Activated naive CD4-positive, alpha-beta T cell (primary cell): ENCODE results near the gene GLTP.
"Not testable (repeated sequence)": the region's sequence is repeated elsewhere in the genome, so short reads cannot be mapped to it uniquely, and the experiment has no call there.

Experiments
- DNase-seq, 4 experiments: peaks; one replicate each; lab custom pipeline; 2025; lab: John Stamatoyannopoulos, UW

Gene GLTP, protein sequence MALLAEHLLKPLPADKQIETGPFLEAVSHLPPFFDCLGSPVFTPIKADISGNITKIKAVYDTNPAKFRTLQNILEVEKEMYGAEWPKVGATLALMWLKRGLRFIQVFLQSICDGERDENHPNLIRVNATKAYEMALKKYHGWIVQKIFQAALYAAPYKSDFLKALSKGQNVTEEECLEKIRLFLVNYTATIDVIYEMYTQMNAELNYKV

DNA sequence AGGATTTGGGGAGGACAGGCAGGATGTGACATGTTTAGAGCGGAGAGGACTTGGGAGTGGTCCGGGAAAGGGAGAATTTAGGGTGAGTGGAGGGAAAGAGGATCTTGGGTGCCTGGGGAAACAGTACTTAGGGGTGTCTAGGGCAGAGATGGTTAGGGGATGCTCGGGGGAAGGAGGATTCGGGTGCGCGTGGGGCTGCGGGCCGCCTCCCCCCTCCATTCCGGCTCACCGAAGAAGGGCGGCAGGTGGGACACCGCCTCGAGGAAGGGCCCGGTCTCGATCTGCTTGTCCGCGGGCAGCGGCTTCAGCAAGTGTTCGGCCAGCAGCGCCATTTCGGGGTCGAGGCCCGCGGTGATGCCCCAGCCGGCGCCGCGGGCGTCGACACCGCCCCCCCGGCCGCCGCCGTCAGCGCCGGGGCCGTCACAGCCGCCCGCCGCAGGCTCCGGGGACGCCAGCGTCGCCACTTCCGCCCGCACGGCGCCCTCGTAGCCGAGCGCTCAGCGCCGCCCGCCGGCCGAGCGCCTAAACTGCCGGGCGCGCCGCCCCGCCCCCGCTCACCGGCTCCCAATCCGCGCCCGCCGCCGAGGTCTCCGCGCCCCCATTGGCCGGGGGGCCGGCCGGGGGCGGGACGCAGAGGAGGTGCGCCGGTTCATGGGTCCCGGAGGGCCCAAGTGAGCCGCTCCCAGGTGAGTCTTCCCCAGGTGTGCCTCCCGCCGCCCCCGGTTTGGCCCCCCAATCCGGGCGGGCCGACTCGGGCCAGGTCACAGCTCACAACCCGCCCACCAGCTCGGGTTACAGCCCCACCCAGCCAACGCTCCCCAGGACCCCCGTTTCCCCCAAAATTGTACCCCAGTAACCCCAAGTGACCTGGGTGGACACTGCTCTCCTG, at the start of gene GLTP:
TSS of gene GLTP (minus strand) at position 499 of the 889 bp plus-strand sequence. CDS start at position 332, 167 bp downstream.
- peak; percentile 66 to 91 (median 72) for DNase-seq

DNA sequence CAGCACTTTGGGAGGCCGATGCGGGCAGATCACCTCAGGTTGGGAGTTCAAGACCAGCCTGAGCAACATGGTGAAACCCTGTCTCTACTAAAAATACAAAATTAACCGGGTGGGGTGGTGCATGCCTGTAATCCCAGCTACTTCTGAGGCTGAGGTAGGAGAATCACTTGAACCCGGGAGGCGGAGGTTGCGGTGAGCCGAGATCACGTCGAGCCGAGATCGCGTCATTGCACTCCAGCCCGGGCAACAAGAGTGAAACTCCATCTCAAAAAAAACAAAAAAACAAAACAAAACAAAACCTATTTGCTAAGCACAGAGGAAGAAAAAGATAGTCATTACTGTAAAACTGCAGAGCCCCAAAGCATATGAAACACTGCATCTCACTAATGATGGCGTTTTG, 49.0 kb upstream of the GLTP start:
- not testable (repeated sequence) for DNase-seq

DNA sequence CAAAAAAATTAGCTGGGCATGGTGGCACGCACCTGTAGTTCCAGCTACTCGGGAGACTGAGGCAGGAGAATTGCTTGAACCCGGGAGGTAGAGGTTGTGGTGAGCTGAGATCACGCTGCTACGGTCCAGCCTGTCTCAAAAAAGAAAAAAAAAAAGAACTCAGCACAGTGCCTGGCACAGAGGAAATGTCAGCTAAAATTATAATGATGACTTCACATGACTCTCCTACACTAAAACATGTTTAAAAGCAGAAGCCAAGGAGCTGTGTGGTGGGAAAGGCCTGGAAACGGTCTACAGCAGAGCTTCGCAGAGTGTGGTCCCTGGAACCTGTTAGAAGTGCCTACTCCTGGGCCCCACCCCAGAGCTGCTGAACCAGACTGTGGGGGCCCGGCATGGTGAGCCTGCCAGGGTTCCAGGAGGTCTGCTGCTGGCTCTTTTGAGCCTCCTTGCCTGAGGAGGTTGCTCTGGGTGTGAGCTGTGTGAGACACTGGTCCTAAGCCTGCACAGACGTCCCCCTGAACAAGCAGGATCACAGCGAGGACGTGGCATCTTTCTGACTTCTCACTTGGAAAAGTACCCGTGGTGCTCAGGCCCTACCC, 47.8 kb upstream of the GLTP start:
- no peak for DNase-seq

DNA sequence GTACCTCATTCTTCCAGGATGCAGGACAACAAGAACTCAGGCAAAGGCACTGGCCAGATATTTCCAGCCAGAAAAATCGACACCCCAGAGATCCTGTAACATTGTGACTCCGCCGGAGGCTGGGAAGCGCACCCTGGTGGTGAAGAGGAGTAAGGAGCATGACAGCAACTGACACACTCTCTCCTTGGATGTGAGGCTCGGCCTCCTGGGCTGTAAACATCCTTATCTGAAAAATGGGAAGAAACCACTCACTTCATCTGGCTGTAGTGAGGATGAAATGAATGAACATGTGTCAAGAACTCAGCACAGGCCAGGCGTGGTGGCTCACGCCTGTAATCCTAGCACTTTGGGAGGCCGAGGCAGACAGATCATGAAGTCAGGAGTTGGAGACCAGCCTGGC, 47.3 kb upstream of the GLTP start:
- peak in 1 of 4 experiments; percentile 6 for DNase-seq

DNA sequence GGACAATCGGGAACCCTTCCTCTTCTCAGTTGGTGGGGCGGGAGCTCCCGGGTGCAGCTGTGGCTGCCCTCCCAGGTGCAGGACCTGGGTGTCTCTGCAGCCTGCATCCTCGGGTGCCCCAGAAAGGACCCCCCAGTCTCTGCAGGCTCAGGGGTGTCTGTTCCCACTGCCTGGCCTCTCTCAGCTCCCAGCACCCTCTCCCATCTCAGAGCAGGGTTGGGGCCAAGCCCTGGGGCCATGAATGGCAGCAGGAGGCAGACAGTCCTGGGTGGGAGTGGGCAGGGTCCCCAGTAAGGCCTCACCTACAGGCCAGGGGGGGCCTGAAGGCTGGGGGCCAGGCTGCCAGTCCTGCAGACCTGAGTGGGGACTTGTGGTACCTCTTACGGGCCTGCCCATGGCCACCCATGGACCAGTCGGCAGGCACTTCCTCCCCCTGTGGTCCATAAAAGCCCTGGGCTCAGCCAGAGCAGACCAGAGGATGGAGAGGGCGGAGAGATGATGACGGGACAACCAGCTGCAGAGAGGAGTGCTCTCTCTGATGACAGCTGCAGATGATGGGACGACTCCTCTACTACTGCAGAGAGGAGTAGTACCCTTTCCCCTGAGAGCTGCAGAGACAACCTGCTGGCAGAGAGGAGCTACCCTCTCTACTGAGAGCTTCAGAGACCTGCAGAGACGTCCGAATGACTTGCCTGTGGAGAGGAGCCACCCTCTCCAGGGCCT, 46.3 kb upstream of the GLTP start:
- no peak for DNase-seq

DNA sequence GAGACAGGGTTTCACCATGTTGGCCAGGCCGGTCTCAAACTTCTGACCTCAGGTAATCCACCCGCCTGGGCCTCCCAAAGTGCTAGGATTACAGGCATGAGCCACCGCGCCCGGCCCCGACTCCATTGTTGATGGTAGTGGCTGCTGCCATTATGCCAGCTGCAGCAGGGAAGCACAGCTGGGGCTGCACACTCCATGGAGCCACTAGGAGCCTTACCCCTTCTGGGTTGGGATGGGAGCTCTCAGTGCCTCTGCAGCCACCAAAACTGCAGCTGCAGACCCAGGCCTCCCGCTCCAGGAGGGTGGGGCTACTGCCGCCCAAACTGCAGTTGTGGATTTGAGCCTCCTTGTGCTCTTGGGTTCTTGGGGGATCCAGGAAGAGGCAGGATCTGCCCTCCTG, 45.7 kb upstream of the GLTP start:
- no peak for DNase-seq

DNA sequence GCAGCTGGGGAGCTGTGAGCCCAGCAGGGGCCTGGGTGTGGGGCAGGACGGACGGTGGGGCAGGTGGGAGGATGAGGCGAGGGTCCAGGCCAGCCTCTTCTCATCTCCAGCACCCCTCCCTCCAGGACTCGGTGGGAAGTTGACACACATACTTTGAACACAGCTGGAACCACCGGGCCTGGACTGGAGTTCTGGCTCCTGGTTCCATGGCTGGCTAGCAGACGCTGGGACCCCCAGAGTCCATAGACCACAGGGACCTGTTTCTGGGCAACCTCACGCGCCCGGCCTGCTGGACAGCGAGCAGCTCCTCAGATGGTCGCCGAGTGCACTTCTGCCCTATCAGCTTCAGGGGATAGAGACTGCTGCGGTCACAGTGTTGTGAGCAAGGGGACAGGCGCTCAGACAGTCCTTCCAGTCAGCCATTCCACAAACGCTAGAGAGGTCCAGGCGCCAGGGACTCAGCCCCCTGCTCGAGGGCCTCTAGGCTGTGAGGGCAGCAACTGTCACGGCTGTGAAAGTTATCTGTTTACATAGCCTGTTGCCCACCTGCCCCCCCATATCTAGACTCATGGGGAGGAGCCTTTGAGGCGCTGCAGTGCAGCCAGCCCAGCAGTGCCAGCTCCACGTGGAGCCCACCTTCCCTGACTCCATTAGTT, 45.0 kb upstream of the GLTP start:
- DNase-seq: no peak

DNA sequence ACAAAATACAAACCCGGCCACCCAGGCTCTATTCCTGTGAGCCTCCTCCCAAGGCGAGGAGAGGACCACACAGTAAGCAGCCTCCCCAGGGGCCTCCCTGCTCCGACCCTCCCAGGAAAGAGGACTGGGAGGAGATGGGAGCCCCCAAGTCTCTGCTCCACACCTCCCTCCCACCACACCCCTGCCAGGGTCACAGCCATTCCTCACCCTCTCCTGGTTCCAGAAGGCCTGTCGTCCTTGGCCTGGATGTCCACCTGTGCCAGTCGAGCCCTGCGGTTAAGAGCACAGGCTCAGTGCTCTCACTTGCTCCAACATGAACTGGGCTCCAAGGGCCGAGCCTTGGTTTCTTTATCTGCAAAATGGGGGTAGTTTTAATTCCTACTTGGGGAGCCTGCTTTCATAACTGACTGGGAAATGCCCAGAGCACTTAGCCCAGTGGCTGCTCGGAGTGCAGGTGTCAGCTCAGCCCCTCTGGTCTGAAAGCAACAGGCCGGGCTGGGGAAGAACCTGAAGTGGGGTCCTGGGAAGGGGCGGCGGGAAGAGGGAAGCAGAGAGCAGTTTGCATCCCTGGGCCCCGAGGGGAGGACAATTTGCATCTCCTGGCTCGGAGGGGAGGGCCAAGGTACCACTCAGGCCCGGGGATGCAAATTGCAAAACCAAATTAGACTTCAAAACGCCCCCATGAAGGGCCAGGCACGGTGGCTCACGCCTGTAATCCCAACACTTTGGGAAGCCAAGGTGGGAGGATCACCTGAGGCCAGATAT, 43.3 kb upstream of the GLTP start:
- no peak for DNase-seq

DNA sequence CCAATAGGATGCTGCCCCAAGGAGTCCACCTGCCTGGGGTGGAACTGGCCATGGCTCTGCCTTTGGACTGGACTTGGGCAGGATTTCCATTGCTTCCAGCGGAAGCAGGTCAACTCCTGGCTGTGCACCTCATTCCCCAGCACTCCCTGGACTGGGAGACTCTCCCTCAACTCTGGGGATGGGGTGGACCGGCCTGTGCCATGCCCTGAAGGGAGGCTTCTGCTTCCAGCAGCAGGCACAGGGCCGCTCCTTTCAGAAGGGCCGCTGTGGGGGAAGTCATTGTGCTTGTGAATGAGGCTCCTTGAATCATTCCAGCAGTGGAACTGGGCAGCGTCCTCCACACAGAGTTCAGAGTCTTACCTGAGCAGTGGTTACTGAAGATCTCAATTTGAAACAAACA, 42.7 kb upstream of the GLTP start:
- DNase-seq: no peak

DNA sequence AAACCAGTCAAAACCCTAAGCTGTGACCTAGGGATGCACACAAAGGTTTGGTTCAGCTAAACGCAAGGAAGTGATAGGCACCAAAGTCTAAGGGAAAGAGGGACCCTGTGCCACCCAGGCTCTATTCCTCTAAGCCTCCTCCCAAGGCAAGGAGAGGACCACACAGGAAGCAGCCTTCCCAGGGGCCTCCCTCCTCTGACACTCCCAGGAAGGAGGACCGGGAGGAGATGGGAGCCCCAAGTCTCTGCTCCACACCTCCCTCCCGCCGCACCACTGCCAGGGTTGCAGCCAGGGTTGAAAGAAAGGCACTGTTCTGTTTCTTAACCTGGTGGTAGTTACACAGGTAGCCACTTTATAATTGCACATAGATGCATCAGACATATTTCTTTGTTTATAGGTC, 41.6 kb upstream of the GLTP start:
- no peak for DNase-seq

DNA sequence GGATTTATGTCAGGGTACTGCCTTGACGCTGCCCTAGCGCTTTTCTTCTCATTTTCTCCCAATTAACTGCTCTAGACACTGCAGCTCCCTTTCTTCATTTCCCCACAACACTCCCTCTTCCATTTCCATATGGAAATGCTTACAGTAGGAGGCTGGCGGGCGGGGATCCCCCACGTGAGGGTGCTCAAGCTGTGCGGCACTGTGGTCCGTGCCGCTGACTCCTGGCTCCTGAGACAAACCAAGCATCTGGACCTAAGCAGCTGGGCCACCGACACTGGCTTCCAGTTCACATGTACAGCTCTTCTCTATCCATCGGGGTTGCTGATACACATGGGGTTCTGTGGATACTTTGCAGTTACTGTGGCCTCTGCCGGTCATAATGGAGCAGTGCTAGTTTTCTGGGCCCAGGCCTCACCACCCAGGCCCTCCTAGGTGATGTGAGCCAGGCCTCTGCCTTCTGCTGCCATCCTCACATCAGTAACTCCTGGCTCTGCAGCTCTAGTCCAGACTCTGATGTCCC, 40.0 kb upstream of the GLTP start:
- no peak for DNase-seq

DNA sequence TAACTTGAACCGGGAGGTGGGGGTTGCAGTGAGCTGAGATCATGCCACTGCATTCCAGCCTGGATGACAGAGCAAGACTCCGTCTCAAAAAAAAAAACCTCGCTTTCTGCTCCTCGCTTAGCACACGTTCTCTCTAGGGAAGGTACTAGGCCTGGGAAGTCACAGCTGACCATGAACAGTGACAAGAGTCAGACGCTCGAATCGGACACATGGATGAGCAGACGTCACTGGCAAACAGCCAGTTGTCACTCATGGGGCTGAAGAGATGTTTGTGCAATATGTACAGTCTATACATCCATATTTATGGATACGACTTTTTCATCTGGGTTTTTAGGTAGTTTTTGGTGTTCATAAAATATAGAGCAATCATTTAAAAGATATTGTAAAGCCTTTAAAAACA, 39.1 kb upstream of the GLTP start:
- DNase-seq: no peak

DNA sequence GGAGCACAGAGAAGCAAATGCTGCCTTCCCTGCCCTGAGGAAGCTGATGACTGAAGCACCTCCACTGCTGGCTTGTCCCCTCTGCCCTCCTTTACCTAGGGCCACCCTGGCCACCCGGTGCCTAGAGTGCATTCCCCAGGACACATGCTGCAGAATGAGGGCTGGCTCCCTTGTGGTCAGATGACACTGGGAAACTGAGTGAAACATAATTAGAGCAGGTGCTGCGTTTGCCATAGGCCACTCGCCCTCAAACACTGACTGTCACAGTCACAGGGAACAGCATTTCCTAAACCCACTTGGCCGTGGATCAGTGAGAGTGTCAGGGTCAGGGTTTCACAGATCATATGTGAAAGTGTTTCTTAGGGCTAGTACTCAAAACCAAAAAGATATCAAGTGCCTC, 35.7 kb upstream of the GLTP start:
- no peak for DNase-seq

DNA sequence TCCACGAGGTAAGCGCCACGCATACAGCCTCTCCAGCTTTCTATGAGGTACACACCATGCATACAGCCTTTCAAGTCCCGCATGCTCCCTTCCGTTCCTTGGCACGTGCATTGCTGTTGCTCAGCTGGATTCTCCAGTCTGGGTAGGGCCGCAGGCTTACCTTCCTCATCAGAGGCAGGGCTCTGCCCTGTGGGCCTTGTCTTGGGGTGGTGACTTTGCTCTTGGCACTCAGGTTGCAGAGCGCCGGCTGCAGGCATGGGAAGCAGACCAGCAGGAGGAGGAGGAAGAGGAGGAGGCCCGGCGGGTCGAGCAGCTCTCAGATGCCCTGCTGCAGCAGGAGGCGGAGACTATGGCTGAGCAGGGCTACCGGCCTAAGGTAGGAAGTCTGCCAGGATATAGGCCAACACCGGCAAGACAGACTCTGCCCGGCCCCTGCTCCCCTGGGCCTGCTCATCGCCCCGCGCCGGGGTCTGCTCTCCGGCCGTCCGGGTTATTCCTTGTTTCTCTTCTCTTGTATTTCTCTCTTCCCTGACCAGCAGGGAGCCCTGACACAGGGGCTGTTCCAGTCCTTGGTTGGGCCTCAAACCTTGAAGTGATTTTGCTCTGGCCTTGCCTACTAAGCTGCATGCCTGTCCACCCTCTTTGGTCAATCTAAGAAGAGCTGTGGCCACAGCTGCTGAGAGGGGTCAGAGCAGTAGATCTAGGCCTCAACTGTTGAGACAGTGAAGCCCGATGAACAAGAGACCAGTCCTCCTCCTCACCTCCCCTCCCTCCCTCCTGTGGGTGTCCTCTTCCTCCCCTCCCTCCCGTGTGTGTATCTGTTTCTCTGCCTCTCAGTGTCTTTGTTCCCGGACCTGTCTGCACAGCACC, 35.1 kb upstream of the GLTP start:
- DNase-seq: no peak

DNA sequence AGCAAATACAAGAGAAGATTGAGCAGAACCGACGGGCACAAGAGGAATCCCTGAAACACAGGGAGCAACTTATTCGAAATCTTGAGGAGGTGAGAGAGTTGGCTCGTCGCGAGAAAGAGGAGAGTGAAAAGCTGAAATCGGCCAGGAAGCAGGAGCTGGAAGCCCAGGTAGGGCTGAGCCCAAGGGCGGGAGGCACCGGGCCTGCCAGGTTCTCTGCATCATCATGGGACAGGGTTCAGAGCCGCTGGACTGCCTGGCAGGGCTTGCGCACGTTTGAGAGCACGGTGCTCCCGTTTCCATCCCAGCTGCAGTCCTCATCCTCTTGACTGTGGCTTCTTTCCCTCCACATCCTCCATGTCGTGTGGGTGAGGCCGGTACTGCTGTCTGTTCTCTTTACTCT, 34.1 kb upstream of the GLTP start:
- DNase-seq: no peak

DNA sequence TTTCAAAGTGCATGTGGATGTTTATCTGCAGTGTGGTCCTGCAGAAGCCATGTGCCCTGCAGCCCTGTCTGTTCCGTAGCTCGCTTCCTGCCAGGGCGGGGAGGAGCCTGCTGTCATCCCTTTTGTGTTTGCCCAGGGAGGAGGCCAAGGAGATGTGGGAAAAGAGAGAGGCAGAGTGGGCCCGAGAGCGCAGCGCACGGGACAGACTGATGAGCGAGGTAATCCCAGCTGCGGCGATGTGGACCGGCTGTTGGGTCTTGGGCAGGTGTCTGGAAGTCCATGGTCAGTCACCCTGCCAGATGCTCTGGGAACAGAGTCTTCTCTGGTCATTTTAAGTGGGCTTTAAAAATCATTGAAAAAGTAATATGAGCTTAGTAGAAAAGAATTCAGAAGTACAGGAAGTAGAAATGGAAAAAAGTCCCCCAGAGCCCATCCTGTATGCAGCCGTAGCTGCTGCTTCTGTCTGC, 32.5 kb upstream of the GLTP start:
- no peak for DNase-seq

DNA sequence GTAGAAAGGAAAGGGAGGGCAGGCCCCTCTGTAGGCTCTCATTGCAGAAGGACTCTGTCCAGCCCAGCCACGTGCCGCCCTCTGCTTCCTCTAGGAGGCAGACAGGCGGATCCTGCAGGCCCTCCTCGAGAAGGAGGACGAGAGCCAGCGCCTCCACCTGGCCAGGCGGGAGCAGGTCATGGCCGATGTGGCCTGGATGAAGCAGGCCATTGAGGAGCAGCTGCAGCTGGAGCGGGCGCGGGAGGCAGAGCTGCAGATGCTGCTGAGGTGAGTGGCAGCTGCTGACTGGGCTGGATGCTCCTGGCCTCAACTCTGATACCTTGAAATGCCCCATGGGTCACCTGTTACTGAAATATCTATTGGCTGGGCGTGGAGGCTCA, 30.6 kb upstream of the GLTP start:
- DNase-seq: no peak

DNA sequence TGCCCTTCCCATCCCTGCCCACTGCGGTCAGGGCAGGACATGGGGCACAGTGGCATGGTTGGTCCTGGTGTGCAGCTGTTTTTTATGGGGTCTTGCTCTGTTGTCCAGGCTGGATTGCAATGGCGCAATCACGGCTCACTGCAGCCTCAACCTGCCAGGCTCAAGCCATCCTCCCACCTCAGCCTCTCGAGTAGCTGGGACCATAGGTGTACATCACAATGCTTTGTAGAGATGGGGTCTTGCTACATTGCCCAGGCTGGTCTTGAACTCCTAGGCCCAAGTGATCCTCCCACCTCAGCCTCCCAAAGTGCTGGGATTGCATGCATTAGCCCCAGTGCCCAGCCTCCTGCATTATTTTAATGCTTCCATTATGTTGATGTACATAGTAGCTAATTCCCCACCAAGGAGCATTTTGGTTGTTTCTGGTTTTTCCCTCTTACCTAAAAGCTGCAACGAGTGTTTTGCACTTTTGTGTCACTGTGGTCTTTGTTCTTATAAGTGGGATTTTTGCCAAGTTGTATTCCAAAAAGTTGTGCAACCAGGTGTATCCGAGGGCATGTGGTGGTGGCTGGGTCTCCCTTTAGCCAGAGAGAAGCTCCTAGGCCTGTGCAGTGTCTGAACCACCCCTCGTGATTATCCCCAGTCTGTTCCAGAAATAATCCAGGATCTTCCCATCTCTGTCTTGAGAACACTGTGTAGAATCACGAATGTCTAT, 30.1 kb upstream of the GLTP start:
- DNase-seq: no peak

DNA sequence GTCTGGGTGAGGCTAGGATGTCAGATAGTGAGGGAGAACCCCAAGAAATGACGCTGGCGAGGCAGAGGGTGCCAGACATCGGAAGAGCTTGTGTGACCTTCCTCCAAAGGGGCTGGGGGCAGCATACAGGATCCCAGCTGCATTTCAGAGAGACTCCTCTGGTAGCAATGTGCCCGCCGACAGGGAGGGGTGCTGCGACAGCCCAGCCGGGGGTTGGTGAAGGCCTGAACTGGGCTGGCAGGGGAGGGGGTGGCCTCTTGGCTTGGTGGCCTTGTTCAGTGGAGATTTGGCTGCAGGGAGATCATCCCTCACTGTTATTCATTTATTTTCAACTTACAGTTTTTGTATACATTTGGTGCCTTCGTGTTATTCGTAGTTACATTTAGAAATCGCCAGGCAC, 25.0 kb upstream of the GLTP start:
- DNase-seq: no peak
